ENCODE results near the gene CCDC57.

DNA sequence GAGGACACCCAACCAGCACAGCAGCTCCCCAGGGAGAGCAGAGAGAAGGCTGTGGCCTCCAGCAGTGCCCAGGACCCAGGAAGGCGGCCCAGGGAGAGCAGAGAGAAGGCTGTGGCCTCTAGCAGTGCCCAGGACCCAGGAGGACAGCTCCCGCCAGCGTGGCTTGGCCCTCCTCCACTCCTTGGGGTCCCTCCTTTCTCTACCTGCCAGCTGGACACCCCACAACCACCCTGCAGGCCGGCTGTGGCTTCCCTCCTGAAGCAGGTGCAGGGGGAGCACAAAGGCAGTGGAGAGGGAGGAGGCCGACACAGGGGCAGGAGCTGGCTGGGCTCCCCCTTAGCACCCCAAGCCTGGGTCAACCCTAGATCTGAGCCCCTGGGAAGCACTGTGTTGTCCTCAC is 60.5 kb downstream of the CCDC57 start:
- TF ChIP-seq EZH2phosphoT487 (IDR thresholded peaks at IDR 0.05) (no peak), CTCF (IDR thresholded peaks at IDR 0.05) (no peak)
